ENCODE data around the gene CCDC183. TPM values are rescaled to one million over a fixed set of nuclear protein-coding genes. Genes with fewer than 3 reads are reported as not detected.
A peak's percentile ranks its signal among the peaks of the same experiment; 100 is the strongest.

Gene CCDC183
- total RNA-seq, 1 experiment from 2014 or later: 1.1 TPM

- H2BK120ac ChIP-seq (ENCODE audit: low read depth, low read length, poor library complexity, severe bottlenecking): no peak overlapping the region
- H4K5ac ChIP-seq (ENCODE audit: insufficient read length, low read depth, low read length): no peak overlapping the region
- H4K8ac ChIP-seq (replicated peaks; ENCODE audit: insufficient read length, low read depth, low read length): no peak overlapping the region
- no peak overlapping the region for H3K56ac ChIP-seq (ENCODE audit: insufficient read length, low read depth, low read length)
- Mint-ChIP-seq H3K27ac (peak overlapping the region in 2 of 3 experiments; percentile 19 to 42; a peak in 2 of 7 replicates), H3K4me1 (peaks cover 7 to 23% of the 10 kb centered on the region in 2 experiments), H3K27me3 (ENCODE audit: low read depth) (no peaks in the 10 kb centered on the region), H3K9me3 (no peaks in the 10 kb centered on the region), H3K36me3 (ENCODE audit: insufficient read depth in 1 of 3, low read depth in 3 of 3) (peaks cover 15 to 41% (median 40%) of the 10 kb centered on the region in 3 experiments), H3K4me3 (peak overlapping the region; percentile 66 to 84)
- DNase-seq: no peak
- H2AFZ ChIP-seq (ENCODE audit: low read length): no peak overlapping the region
- H2BK15ac ChIP-seq (ENCODE audit: low read depth, low read length): no peak overlapping the region
- no peak overlapping the region for H2BK20ac ChIP-seq (ENCODE audit: low read depth, low read length, poor library complexity, severe bottlenecking)
- peaks cover 4% of the 10 kb centered on the region; the same call in 1 of the 2 replicates for H3K79me2 ChIP-seq (ENCODE audit: insufficient read depth, low read length)
- H3K23ac ChIP-seq (ENCODE audit: insufficient read length, low read depth, low read length): no peak overlapping the region
- H2BK12ac ChIP-seq (ENCODE audit: insufficient read length, low read depth, low read length): no peak overlapping the region
- no peak overlapping the region for H2BK5ac ChIP-seq (ENCODE audit: insufficient read length, low read length)
- H3K27ac ChIP-seq (ENCODE audit: insufficient read length, low read depth, low read length): no peak overlapping the region
- no peaks in the 10 kb centered on the region for H3K9me3 ChIP-seq (ENCODE audit: control insufficient read depth, low read depth, low read length)
- H3K4ac ChIP-seq (ENCODE audit: low read depth, low read length): no peak overlapping the region
- peak overlapping the region; percentile 88 for H3K4me2 ChIP-seq (ENCODE audit: insufficient read depth, insufficient read length, low read length)
- H3K23me2 ChIP-seq (ENCODE audit: insufficient read length, low read depth, low read length, poor library complexity, severe bottlenecking): peaks cover 10% of the 10 kb centered on the region
- no peak overlapping the region for H3K18ac ChIP-seq (ENCODE audit: insufficient read length, low read depth, low read length)
- H4K20me1 ChIP-seq (ENCODE audit: control insufficient read depth, insufficient read depth, insufficient read length): no peaks in the 10 kb centered on the region
- H2AK5ac ChIP-seq (ENCODE audit: insufficient read length, low read length): no peak overlapping the region
- no CpG with 5 or more reads among the region's 83 CpGs for WGBS (ENCODE audit: extremely low coverage, insufficient read length, low lambda C conversion rate)
- no peak overlapping the region for H3T11ph ChIP-seq (ENCODE audit: low read length)
- H3K4me1 ChIP-seq (ENCODE audit: insufficient read depth, low read length): peaks cover 3% of the 10 kb centered on the region
- no peak for TF ChIP-seq CTCF (conservative IDR thresholded peaks at IDR 0.05)
- H4K91ac ChIP-seq (ENCODE audit: insufficient read length, low read depth, low read length): no peak overlapping the region
- peak overlapping the region; percentile 22; the same call in 1 of the 2 replicates for H3K14ac ChIP-seq (ENCODE audit: insufficient read depth, low read length)
- peaks cover 4% of the 10 kb centered on the region for H3K79me1 ChIP-seq (ENCODE audit: insufficient read depth, low read depth, low read length, poor library complexity, severe bottlenecking)
- no peak overlapping the region for H3K9ac ChIP-seq (ENCODE audit: extremely low read depth, insufficient read length, low read length)
- no peaks in the 10 kb centered on the region for H3K27me3 ChIP-seq (ENCODE audit: insufficient read depth, low read length)
Measured at GRCh38 chr9:136820971-136821825, 25.1 kb downstream of the CCDC183 start.
